GM12865 (cell line): Measurements from ENCODE around the gene SLC16A2.

Experiments
- DNase-seq: peaks from one replicate; pipeline ENCODE4 v3.0.0; 2010; ENCODE audit warnings: low read depth
- H3K4me3 ChIP-seq: 2 replicates; pipeline ENCODE4 v1.5.1; 2011; ENCODE audit warnings: mild to moderate bottlenecking, low read depth, low read length, control low read depth
- TF ChIP-seq, protein P1 (sequence below): IDR thresholded peaks from 2 replicates; pipeline ENCODE4 v1.5.1; 2011; ENCODE audit warnings: low read length, control low read depth, low read depth, inconsistent platforms; ENCODE audit not compliant: insufficient read depth; ENCODE audit errors: missing control alignments

The SLC16A2 gene

GRCh38 chrX:74437530-74437929, 16.2 kb downstream of the SLC16A2 start:
- no peak overlapping the region for H3K4me3 ChIP-seq
- no peak for DNase-seq
- TF ChIP-seq, protein P1, sequence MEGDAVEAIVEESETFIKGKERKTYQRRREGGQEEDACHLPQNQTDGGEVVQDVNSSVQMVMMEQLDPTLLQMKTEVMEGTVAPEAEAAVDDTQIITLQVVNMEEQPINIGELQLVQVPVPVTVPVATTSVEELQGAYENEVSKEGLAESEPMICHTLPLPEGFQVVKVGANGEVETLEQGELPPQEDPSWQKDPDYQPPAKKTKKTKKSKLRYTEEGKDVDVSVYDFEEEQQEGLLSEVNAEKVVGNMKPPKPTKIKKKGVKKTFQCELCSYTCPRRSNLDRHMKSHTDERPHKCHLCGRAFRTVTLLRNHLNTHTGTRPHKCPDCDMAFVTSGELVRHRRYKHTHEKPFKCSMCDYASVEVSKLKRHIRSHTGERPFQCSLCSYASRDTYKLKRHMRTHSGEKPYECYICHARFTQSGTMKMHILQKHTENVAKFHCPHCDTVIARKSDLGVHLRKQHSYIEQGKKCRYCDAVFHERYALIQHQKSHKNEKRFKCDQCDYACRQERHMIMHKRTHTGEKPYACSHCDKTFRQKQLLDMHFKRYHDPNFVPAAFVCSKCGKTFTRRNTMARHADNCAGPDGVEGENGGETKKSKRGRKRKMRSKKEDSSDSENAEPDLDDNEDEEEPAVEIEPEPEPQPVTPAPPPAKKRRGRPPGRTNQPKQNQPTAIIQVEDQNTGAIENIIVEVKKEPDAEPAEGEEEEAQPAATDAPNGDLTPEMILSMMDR: no peak

DNA sequence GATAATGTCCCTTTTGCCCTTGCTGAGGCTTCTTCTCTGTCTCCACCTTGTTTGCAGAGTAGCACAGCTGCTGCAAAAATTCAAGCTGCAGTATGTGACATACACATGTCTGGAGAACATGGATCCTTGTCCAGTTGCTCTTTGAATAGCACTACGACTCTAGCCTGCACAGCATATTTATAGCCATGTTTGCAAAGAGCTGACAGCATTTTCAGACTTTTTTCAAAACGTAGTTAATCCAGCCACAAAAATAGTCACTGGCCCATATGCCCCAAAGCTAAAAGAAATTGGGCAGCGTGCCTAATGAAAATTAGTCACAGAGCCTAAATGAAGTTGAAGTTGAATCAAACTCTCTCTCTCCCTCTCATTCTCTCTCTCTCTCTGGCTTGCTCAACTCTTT, 17.5 kb downstream of the SLC16A2 start:
- DNase-seq: no peak
- TF ChIP-seq, protein P1: no peak

GRCh38 chrX:74445099-74445498, 23.8 kb downstream of the SLC16A2 start:
- DNase-seq: no peak
- no peak overlapping the region for H3K4me3 ChIP-seq
- TF ChIP-seq, protein P1: no peak

More for the DNA sequence above, 17.5 kb downstream of the SLC16A2 start:
- H3K4me3 ChIP-seq: no peak overlapping the region

- DNase-seq: no peak
- TF ChIP-seq, protein P1: no peak
- H3K4me3 ChIP-seq: no peak overlapping the region
Measured at GRCh38 chrX:74446876-74447275, 25.6 kb downstream of the SLC16A2 start.

DNA sequence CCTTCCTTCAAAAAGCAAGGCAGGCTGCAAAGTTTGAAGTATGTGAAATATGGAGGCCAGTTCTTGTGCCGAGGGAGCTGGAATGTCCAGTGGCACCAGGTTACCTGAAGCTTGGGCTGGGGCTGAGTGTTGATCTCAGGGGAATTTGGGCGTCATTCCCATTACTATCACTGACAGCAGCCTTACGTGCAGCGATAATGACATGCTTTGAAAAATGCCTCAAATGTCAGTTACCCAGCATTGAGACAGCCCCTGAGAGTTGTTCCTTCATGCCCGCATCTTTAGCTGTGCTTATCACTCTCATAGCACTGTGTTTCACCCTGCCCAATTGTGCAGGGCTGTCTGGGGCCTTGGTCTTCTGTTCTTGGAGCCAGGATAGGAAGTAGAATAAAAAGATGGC, 27.4 kb downstream of the SLC16A2 start:
- no peak overlapping the region for H3K4me3 ChIP-seq
- TF ChIP-seq, protein P1: no peak
- DNase-seq: no peak

DNA sequence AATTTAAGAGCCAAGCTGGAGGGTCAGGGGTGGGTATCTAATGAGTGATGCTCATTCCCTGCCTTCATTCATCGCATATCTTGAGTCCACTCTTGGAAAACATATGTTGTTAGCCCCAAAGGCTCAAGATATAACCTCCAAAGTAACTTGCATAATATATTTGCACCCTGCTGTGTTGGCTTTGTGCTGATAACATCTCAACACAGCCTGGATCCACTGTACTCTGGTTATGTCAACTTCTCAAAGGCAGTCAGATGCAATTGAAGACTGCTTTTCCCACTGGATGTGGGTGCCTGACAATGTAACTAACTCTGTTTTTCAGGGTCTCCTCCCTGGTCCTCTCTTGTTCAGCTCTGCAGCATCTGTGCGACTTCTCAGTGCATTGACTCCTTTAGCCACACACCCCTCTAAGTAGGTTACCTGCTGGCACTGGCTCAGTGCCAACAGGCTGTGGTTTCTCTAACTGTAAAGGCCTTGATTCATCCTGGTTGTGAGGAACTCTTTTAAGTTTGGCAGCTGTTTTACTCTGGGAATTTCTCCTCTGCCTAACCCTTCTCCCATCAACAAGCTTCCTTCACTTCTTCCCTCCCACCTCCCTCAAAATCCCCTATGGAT, 28.1 kb downstream of the SLC16A2 start:
- H3K4me3 ChIP-seq: no peak overlapping the region
- TF ChIP-seq, protein P1: no peak
- no peak for DNase-seq

- no peak overlapping the region for H3K4me3 ChIP-seq
- TF ChIP-seq, protein P1: no peak
- no peak for DNase-seq
Measured at GRCh38 chrX:74449937-74450330, 28.6 kb downstream of the SLC16A2 start.
